ENCODE measurements around the gene MEGF9. TPM values are rescaled to one million over a fixed set of nuclear protein-coding genes. Genes with fewer than 3 reads are reported as not detected.

Gene MEGF9
- total RNA-seq, 2 experiments from 2014 or later: 4.4 to 4.6 TPM

DNA sequence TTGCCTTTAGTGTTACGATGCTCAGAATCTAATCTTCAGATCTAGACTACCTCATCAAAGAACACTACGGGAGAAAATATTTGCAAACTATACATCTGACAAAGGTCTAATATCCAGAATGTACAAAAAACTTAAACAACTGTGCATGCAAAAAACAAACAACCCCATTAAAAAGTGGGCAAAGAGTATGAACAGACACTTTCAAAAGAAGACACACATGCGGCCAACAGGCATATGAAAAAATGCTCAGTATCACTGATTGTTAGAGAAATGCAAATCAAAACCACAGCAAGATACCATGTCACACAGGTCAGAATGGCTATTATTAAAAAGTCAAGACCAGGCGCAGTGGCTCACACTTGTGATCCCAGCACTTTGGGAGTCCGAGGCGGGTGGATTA is 31.0 kb upstream of the MEGF9 start:
- no peak overlapping the region for H3K27ac Mint-ChIP-seq
- no peak overlapping the region for H3K4me3 Mint-ChIP-seq
- ChIA-PET CTCF (interaction anchor here (0.7 to 3.5 kb wide), 2 partner anchors 11 to 81 kb away, joined by 3 to 15 read pairs; no protein-coding TSS in a partner anchor), POLR2A (no interaction called here)
- intact Hi-C loops (cut with micrococcal nuclease): no loop called here
- H3K27me3 Mint-ChIP-seq: no peaks in the 10 kb centered on the region
- H3K4me1 Mint-ChIP-seq (ENCODE audit: low read depth): peaks cover 3% of the 10 kb centered on the region
- DNase-seq: no peak
- no peaks in the 10 kb centered on the region for H3K36me3 Mint-ChIP-seq
- no peaks in the 10 kb centered on the region for H3K9me3 Mint-ChIP-seq

DNA sequence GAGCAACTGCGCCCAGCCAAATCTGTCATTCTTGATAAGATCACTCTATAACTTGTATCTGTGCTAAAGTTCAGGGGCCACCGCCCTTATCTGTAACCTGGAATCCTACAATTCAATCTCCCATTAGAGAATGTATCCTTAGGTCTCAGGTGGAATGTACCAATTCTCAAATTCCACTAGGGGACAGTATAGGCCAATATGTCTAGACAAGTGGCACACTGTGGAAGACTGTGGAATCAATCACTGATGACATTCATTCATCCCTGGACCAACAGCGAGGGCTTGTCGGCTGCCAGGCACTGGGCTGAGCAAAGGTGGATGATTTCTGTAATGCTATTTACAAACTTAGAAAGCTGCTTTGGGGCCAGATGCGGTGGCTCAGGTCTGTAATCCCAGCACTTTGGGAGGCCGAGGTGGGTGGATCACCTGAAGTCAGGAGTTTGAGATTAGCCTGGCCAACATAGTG is 28.7 kb upstream of the MEGF9 start:
- intact Hi-C loops (cut with micrococcal nuclease): no loop called here
- Mint-ChIP-seq H3K36me3 (no peaks in the 10 kb centered on the region), H3K27ac (no peak overlapping the region), H3K9me3 (no peaks in the 10 kb centered on the region), H3K27me3 (no peaks in the 10 kb centered on the region), H3K4me3 (no peak overlapping the region), H3K4me1 (ENCODE audit: low read depth) (peaks cover 3% of the 10 kb centered on the region)
- POLR2A ChIA-PET: no interaction called here
- CTCF ChIA-PET: interaction anchor here (0.6 to 2.2 kb wide), 6 partner anchors 12 to 318 kb away, joined by 3 to 5 read pairs (median 3); no protein-coding TSS in a partner anchor
- no peak for DNase-seq

DNA sequence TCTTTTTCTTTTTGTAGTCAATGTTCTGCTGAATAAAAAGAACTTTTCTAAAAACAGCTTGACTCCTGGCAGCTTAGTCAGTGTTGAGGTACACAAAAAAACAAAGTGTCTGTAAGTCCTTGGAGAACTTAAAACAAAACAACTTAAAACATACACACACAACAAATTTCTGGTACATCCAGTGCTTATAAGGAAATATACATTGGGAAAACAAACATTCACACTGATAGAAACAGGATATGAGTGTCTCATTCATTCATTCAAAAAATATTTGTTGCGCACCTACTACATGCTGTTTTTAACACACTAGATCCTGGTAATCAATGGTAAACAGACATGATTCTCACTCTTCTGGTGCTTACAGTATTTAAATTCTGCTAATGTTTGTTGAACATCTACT is 27.4 kb upstream of the MEGF9 start:
- no peak for DNase-seq
- H3K9me3 Mint-ChIP-seq: no peaks in the 10 kb centered on the region
- ChIA-PET POLR2A (no interaction called here), CTCF (interaction anchor here (0.6 to 2.2 kb wide), 3 partner anchors 10 to 24 kb away, joined by 3 to 4 read pairs (median 3); no protein-coding TSS in a partner anchor)
- H3K4me1 Mint-ChIP-seq (ENCODE audit: low read depth): no peaks in the 10 kb centered on the region
- no peak overlapping the region for H3K27ac Mint-ChIP-seq
- no peak overlapping the region for H3K4me3 Mint-ChIP-seq
- H3K36me3 Mint-ChIP-seq: peaks cover 2% of the 10 kb centered on the region
- intact Hi-C loops (cut with micrococcal nuclease): no loop called here
- H3K27me3 Mint-ChIP-seq: no peaks in the 10 kb centered on the region

DNA sequence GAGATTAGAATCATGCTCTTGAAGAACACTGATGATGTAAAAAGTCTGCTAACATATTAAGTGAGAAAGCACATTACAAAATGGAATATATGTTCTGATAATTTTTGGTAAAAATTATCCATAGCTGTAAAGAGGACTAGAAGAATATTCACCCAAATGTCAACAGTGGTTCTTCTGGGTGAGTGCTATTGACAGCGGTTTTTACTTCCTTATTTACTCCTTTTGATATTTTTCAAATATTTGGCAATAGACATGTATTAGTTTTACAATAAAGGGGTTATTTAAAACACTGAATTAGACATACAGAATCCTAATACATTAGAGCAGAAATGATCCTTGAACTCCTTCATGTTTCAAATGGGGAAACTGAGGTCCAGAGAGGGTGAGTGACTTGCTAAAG is 26.9 kb upstream of the MEGF9 start:
- Mint-ChIP-seq H3K27ac (no peak overlapping the region), H3K9me3 (no peaks in the 10 kb centered on the region), H3K4me3 (no peak overlapping the region), H3K4me1 (ENCODE audit: low read depth) (no peaks in the 10 kb centered on the region), H3K36me3 (peaks cover 2% of the 10 kb centered on the region), H3K27me3 (no peaks in the 10 kb centered on the region)
- ChIA-PET POLR2A (no interaction called here), CTCF (interaction anchor here (0.6 to 2.2 kb wide), 2 partner anchors 10 to 22 kb away, joined by 3 to 4 read pairs; no protein-coding TSS in a partner anchor)
- DNase-seq: no peak
- intact Hi-C loops (cut with micrococcal nuclease): no loop called here

DNA sequence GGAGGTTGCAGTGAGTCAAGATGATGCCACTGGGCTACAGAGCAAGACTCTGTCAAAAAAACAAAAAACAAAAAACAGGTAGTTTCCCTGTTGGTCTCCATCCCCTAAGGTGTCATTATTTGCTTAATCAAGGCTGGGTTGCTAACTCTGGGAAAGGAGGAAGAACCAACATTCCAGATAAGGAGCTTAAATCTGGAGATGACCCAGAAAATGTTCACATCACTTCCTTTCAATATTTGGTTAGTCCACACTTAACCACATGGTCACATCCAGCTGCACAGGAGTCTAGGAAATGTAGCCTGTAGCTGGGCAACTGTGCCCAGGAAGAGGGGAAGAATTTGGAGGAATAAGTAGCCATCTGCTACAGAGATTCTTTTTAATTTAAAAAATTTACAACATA is 25.9 kb upstream of the MEGF9 start:
- peaks cover 2% of the 10 kb centered on the region for H3K36me3 Mint-ChIP-seq
- CTCF ChIA-PET: interaction anchor here (1.2 to 2.2 kb wide), 3 partner anchors 9 to 321 kb away, joined by 3 to 8 read pairs (median 4); no protein-coding TSS in a partner anchor
- no peaks in the 10 kb centered on the region for H3K4me1 Mint-ChIP-seq (ENCODE audit: low read depth)
- no peak for DNase-seq
- H3K4me3 Mint-ChIP-seq: no peak overlapping the region
- H3K9me3 Mint-ChIP-seq: no peaks in the 10 kb centered on the region
- H3K27me3 Mint-ChIP-seq: no peaks in the 10 kb centered on the region
- POLR2A ChIA-PET: no interaction called here
- H3K27ac Mint-ChIP-seq: no peak overlapping the region
- intact Hi-C loops (cut with micrococcal nuclease): no loop called here

DNA sequence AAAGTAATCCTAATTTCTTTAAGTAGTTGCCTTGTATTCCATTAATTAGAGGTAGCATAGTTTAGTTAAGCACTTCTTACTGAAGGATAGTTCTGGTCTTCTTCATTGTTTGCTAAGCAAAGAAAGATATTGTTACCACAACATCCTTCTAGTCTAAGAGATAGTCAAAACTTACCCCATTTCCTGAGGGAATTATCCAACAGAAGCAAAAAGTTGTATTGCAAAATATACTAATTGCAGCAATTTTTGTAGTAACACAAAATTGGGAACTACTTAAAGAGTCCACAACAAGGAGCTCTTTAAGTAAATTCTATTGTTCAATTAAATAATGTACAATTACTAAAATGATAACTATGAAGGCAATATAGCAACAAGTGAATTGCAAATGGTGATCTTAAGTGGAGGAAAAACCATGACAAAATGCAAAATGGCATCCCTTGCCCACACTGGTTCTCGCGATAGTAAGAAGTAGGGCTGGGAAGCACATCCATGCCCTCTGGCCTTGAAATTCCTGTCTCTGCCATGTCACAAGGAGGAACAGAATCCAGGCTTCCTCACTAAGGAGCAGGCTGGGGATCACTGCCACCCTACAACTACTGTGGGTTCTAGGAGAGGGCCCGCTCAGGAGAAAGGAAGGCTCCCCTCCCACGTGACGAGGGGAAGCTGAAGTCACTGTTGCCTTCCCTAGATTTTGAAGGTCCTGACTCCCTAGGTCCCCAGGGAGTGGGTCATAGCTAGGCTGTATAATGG is 23.3 kb upstream of the MEGF9 start:
- H3K36me3 Mint-ChIP-seq: peaks cover 2% of the 10 kb centered on the region
- ChIA-PET POLR2A (no interaction called here), CTCF (interaction anchor here (1.0 kb wide), 1 partner anchor 19 kb away, joined by 4 read pairs; no protein-coding TSS in a partner anchor)
- no peak overlapping the region for H3K27ac Mint-ChIP-seq
- H3K27me3 Mint-ChIP-seq: no peaks in the 10 kb centered on the region
- intact Hi-C loops (cut with micrococcal nuclease): loop anchor here (5.0 kb wide), 1 partner anchor 115 kb away; no protein-coding TSS in a partner anchor
- no peak for DNase-seq
- no peak overlapping the region for H3K4me3 Mint-ChIP-seq
- H3K4me1 Mint-ChIP-seq (ENCODE audit: low read depth): no peaks in the 10 kb centered on the region
- no peaks in the 10 kb centered on the region for H3K9me3 Mint-ChIP-seq

DNA sequence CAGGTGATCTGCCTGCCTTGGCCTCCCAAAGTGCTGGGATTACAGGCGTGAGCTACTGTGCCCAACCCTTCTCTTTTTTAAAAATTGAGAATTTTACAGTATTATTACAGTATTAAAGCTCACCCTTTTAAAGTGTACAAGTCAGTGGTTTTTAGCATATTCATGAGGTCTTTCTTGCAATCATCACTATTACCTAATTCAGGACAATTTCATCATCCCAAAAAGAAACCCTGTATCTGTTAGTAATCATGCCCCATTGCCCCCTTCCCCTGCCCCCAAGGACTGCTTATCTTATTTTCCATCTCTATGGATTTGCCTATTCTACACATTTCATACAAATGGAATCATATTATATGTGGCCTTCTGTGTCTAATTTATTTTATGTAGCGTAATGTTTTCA is 22.6 kb upstream of the MEGF9 start:
- no peak overlapping the region for H3K27ac Mint-ChIP-seq
- POLR2A ChIA-PET: no interaction called here
- DNase-seq: no peak
- CTCF ChIA-PET: interaction anchor here (0.7 to 1.0 kb wide), 2 partner anchors 19 to 323 kb away, joined by 3 to 4 read pairs; no protein-coding TSS in a partner anchor
- intact Hi-C loops (cut with micrococcal nuclease): loop anchor here (5.0 kb wide), 1 partner anchor 115 kb away; no protein-coding TSS in a partner anchor
- H3K36me3 Mint-ChIP-seq: peaks cover 2% of the 10 kb centered on the region
- H3K27me3 Mint-ChIP-seq: no peaks in the 10 kb centered on the region
- no peaks in the 10 kb centered on the region for H3K4me1 Mint-ChIP-seq (ENCODE audit: low read depth)
- no peaks in the 10 kb centered on the region for H3K9me3 Mint-ChIP-seq
- H3K4me3 Mint-ChIP-seq: no peak overlapping the region

DNA sequence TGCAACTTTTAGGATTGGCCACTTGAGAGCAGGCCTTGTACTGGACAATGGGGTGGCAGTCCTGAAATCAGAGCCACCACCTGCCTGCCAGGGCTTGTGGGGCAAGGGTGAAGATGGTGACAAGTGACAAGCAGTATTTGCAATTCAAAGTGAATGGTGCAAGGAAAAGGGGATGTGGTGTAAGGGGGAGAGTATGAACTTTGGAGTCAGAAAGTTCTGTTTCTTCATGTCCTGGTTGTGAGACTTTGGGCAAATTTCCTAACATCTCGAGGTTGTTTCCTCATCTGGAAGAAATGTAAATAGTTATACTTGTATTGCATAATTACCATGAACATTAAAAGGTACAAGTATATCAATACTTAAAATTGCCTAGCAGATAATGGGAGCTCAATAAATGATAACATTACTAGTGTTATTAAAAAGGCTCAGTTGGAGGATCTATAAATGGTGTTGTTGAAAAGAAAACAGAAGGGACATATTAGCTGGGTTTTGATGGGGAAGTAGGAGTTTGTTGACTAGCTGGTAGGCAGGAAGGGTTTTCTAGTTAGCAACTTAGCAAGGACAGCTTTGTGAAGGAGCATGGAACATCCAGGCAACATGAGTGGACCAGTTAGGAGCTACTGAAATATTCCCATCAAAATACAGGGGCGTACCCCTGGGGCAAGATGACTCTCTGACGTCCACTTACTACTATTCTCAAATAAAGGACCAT is 21.3 kb upstream of the MEGF9 start:
- Mint-ChIP-seq H3K9me3 (no peaks in the 10 kb centered on the region), H3K36me3 (peaks cover 2% of the 10 kb centered on the region), H3K27ac (no peak overlapping the region), H3K27me3 (no peaks in the 10 kb centered on the region), H3K4me1 (ENCODE audit: low read depth) (no peaks in the 10 kb centered on the region), H3K4me3 (no peak overlapping the region)
- DNase-seq: no peak
- intact Hi-C loops (cut with micrococcal nuclease): loop anchor here (5.0 kb wide), 1 partner anchor 113 kb away; no protein-coding TSS in a partner anchor
- ChIA-PET POLR2A (no interaction called here), CTCF (interaction anchor here (0.7 kb wide), 1 partner anchor 246 kb away, joined by 3 read pairs; no protein-coding TSS in a partner anchor)

DNA sequence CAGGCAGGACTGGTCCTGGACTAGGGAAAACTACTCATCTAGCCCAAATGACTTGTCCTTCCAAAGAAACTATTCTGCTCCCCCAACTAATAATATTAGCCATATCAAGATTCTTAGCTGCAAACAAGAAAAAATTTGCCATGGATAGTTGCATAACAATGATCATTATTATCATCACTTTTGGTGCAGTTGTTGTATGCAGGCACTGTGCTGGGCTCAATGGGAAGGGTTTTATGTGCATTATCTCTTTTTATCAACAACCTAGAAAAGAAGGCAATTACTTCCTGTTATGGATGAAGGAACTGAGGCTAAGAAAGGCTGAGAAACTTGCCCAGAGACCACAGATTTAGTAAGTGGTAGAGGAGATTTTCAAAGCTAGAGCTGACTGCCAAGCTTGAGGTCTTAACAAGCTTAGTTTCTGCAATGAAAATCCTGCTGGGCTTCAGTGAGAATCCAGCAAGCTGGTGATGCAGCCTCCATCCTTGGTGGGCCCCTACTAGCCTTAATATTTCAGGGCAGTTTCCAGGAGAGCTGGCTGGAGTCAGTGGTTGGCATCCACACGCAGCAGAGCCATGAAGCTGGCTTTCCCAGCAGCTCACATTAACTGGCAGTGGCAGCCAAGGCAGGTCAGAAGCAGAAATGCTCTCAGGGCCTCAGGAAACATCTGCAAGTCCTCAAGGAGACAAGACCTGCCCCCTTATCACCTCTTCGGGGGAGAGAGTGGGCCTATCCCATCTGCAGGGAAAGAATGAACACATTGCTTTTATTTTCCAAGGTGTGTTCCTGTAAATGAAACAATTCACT is 20.5 kb upstream of the MEGF9 start:
- Mint-ChIP-seq H3K4me1 (ENCODE audit: low read depth) (no peaks in the 10 kb centered on the region), H3K36me3 (peaks cover 2% of the 10 kb centered on the region), H3K27me3 (no peaks in the 10 kb centered on the region), H3K27ac (no peak overlapping the region), H3K9me3 (no peaks in the 10 kb centered on the region), H3K4me3 (no peak overlapping the region)
- DNase-seq: no peak
- ChIA-PET POLR2A (no interaction called here), CTCF (no interaction called here)
- intact Hi-C loops (cut with micrococcal nuclease): loop anchor here (5.0 kb wide), 1 partner anchor 113 kb away; no protein-coding TSS in a partner anchor

DNA sequence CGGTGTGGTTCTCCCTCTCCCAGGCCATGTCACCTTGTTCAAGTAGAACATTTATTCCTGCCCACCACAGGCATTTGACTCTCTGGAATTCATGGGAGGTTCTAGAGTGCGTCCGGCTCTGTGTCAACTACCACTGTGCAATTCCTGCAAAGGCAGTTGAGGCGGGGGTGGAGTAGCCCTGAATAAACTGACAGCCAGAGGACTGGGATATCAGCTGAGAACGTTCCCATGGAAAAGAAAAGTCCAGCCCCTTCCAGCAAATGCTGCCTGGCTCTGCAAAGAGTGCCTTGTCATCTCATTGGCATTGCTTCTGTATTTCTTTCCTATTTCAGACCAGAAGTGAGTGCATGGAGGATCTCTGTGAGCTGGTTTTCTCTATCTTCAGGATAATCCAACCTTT is 18.9 kb upstream of the MEGF9 start:
- Mint-ChIP-seq H3K27ac (no peak overlapping the region), H3K27me3 (no peaks in the 10 kb centered on the region), H3K4me3 (no peak overlapping the region), H3K9me3 (no peaks in the 10 kb centered on the region), H3K36me3 (peaks cover 2% of the 10 kb centered on the region), H3K4me1 (ENCODE audit: low read depth) (peaks cover 4% of the 10 kb centered on the region)
- DNase-seq: no peak
- intact Hi-C loops (cut with micrococcal nuclease): no loop called here
- ChIA-PET CTCF (interaction anchor here (1.0 kb wide), 1 partner anchor 22 kb away, joined by 3 read pairs; no protein-coding TSS in a partner anchor), POLR2A (no interaction called here)

DNA sequence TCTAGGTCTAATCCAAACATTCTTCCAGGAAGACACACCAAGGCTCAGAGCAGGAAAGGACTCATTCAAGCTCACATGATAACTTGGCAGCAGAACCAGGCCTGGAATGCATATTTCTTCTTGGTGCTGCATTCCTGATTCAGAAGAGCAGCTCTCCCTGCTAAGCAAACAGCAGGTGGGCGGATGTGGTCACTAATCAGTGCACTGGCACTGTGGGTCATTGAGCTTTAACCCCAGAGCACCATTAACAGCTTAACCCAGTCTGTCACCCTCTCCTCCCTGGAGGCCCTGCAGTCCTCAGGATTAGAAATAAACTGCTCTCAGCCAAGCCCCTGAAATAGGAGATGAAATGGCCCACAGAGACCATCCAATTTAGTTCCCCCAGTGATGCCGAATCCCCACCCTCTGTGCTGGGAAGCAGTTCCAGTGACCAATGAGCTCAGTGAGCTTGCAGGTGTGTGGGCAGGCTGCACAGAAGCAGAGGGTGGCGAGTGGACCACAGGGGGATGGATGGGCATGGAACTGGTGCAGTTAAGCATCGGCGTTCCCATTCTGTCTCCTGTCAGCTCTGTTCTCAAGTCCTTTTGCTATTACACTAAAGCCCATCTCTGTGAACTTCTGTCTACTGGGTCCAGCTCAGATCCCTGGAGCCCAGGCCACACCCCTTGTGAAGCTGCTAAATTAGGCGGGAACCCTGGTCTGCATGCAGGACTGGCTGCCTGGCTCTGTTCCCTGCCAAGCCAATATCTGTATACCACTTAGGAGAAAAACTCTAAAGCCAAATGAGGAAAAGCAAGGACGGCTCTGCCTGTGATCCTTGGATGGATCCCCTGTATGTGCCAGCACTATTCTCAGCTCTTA is 16.6 kb upstream of the MEGF9 start:
- no peak for DNase-seq
- ChIA-PET CTCF (interaction anchor here (1.6 to 2.2 kb wide), 3 partner anchors 11 to 111 kb away, joined by 4 to 7 read pairs (median 6); no protein-coding TSS in a partner anchor), POLR2A (interaction anchor here (1.1 kb wide), 1 partner anchor 16 kb away, joined by 3 read pairs; the partner anchor contains the start of gene MEGF9)
- intact Hi-C loops (cut with micrococcal nuclease): no loop called here
- H3K9me3 Mint-ChIP-seq: no peaks in the 10 kb centered on the region
- H3K27ac Mint-ChIP-seq: no peak overlapping the region
- peaks cover 9% of the 10 kb centered on the region for H3K4me1 Mint-ChIP-seq (ENCODE audit: low read depth)
- H3K27me3 Mint-ChIP-seq: no peaks in the 10 kb centered on the region
- H3K4me3 Mint-ChIP-seq: no peak overlapping the region
- no peaks in the 10 kb centered on the region for H3K36me3 Mint-ChIP-seq

Measured in activated CD4-positive, alpha-beta memory T cell treated with anti-CD3 and anti-CD28 coated beads for 36 hours (primary cell).